OCI-LY7 (cell line): ENCODE data around the gene C10orf90.

ENCODE experiments used
- EZH2phosphoT487 ChIP-seq: fragments of 200-600 bp; sonication (generic); IDR thresholded peaks from 2 replicates; pipeline ENCODE4 v1.6.1; 2018; ENCODE audit warnings: low read depth, borderline replicate concordance, mild to moderate bottlenecking, mixed run types, antibody characterized with exemption, low read length, moderate library complexity, mixed read lengths
- TF ChIP-seq, protein P1 (sequence below): fragments of 200-600 bp; sonication (generic); conservative IDR thresholded peaks from 2 replicates; pipeline ENCODE4 v1.5.1; 2014; ENCODE audit warnings: mild to moderate bottlenecking, antibody characterized with exemption, low read length, moderate library complexity, mixed read lengths

DNA sequence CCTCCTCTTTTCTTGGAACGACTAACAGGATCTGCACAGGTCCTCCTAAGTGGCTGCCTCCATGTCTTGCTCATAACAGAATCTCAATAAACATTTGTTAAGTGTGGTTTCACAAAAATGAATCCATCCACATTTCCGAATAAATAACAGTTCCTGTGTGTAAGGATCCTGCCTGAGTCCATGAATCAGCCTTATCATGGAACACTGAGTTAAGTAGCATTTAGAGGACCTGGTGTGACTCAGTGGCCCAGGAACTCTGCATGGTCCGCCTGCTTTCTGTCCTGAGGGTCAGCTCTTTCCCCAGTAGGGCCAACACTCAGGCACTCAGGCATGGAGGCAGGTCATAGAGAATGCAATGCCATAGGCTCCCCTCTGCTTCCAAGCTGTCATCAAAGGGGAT lies 15.8 kb upstream of the C10orf90 start:
- TF ChIP-seq, protein P1, sequence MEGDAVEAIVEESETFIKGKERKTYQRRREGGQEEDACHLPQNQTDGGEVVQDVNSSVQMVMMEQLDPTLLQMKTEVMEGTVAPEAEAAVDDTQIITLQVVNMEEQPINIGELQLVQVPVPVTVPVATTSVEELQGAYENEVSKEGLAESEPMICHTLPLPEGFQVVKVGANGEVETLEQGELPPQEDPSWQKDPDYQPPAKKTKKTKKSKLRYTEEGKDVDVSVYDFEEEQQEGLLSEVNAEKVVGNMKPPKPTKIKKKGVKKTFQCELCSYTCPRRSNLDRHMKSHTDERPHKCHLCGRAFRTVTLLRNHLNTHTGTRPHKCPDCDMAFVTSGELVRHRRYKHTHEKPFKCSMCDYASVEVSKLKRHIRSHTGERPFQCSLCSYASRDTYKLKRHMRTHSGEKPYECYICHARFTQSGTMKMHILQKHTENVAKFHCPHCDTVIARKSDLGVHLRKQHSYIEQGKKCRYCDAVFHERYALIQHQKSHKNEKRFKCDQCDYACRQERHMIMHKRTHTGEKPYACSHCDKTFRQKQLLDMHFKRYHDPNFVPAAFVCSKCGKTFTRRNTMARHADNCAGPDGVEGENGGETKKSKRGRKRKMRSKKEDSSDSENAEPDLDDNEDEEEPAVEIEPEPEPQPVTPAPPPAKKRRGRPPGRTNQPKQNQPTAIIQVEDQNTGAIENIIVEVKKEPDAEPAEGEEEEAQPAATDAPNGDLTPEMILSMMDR = no peak
- no peak for TF ChIP-seq EZH2phosphoT487
